Measurements from ENCODE around the gene ATG7.

The ATG7 gene

GRCh38 chr3:11382146-11382745, 110.0 kb downstream of the ATG7 start:
- DNase-seq (ENCODE audit: low read depth): no peak
- no peak overlapping the region for H3K4me3 ChIP-seq (ENCODE audit: low read length)
- TF ChIP-seq CTCF (conservative IDR thresholded peaks at IDR 0.05; ENCODE audit: low read depth, low read length): no peak

- no peak overlapping the region for H3K4me3 ChIP-seq (ENCODE audit: low read length)
- no peak for TF ChIP-seq CTCF (conservative IDR thresholded peaks at IDR 0.05; ENCODE audit: low read depth, low read length)
- no peak for DNase-seq (ENCODE audit: low read depth)
These were observed 111.9 kb downstream of the ATG7 start for GRCh38 chr3:11384074-11384473.

GRCh38 chr3:11385326-11385725, 113.1 kb downstream of the ATG7 start:
- no peak for TF ChIP-seq CTCF (conservative IDR thresholded peaks at IDR 0.05; ENCODE audit: low read depth, low read length)

GRCh38 chr3:11385891-11386290, 113.7 kb downstream of the ATG7 start:
- DNase-seq (ENCODE audit: low read depth): no peak
- TF ChIP-seq CTCF (conservative IDR thresholded peaks at IDR 0.05; ENCODE audit: low read depth, low read length): no peak
- H3K4me3 ChIP-seq (ENCODE audit: low read length): no peak overlapping the region

More at GRCh38 chr3:11385326-11385725, 113.1 kb downstream of the ATG7 start:
- H3K4me3 ChIP-seq (ENCODE audit: low read length): no peak overlapping the region
- DNase-seq (ENCODE audit: low read depth): no peak

- TF ChIP-seq CTCF (conservative IDR thresholded peaks at IDR 0.05; ENCODE audit: low read depth, low read length): no peak
- DNase-seq (ENCODE audit: low read depth): no peak
- no peak overlapping the region for H3K4me3 ChIP-seq (ENCODE audit: low read length)
These were observed 114.4 kb downstream of the ATG7 start for GRCh38 chr3:11386465-11387113.

- H3K4me3 ChIP-seq (ENCODE audit: low read length): no peak overlapping the region
- TF ChIP-seq CTCF (conservative IDR thresholded peaks at IDR 0.05; ENCODE audit: low read depth, low read length): no peak
- no peak for DNase-seq (ENCODE audit: low read depth)
These were observed 117.4 kb downstream of the ATG7 start for GRCh38 chr3:11389386-11390268.
